NOMO-1 treated with dmso at 0.1 percent for 144 hours (cell line): ENCODE data around the gene RHOB.
"Not testable (repeated sequence)": the region's sequence is repeated elsewhere in the genome, so short reads cannot be mapped to it uniquely, and the experiment has no call there.

Experiments
- DNase-seq: peaks from one replicate; lab custom pipeline; 2025; ENCODE audit not compliant: unreplicated experiment; lab: John Stamatoyannopoulos, UW

Gene RHOB

DNA sequence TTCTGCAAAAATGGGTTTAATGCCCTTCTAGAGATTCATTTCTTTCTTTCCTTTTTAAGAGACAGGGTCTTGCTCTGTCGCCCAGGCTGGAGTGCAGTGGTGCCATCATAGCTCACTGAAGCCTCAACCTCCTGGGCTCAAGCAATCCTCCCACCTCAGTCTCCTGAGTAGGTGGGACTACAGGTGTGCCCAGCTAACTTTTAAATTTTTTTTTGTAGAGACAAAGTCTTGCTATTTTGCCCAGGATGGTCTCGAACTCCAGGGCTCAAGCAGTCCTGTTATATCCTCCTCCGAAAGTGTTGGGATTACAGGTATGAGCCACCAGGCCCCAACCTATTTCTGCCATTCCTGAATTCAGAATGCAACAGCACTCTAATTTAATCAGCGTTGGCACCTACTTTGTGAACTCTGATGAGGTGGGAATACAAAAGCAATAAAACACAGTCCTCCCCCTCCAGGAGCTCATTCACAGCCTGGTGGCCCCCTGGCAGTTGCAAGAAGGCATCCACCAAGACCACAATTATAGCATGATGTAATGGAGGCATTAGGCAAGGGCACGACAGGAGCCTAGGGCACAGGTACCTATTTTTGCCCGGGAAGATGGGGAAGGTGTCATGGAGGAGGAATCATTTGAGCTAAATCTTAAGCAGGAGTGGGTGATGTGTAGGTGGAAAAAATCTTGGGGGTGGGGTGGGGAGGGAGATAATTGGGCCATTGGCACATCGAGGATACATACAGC, 5.1 kb downstream of the RHOB start:
- DNase-seq, result no peak

- no peak for DNase-seq
Measured at GRCh38 chr2:20452551-20452950, 5.7 kb downstream of the RHOB start.

GRCh38 chr2:20453087-20453486, 6.2 kb downstream of the RHOB start:
- DNase-seq, result no peak

GRCh38 chr2:20454036-20454981, 7.4 kb downstream of the RHOB start:
- DNase-seq, result no peak

- no peak for DNase-seq
Measured at GRCh38 chr2:20455076-20455587, 8.3 kb downstream of the RHOB start.

GRCh38 chr2:20456116-20456571, 9.3 kb downstream of the RHOB start:
- no peak for DNase-seq

- DNase-seq, result no peak
Measured at GRCh38 chr2:20456636-20457426, 10.0 kb downstream of the RHOB start.

DNA sequence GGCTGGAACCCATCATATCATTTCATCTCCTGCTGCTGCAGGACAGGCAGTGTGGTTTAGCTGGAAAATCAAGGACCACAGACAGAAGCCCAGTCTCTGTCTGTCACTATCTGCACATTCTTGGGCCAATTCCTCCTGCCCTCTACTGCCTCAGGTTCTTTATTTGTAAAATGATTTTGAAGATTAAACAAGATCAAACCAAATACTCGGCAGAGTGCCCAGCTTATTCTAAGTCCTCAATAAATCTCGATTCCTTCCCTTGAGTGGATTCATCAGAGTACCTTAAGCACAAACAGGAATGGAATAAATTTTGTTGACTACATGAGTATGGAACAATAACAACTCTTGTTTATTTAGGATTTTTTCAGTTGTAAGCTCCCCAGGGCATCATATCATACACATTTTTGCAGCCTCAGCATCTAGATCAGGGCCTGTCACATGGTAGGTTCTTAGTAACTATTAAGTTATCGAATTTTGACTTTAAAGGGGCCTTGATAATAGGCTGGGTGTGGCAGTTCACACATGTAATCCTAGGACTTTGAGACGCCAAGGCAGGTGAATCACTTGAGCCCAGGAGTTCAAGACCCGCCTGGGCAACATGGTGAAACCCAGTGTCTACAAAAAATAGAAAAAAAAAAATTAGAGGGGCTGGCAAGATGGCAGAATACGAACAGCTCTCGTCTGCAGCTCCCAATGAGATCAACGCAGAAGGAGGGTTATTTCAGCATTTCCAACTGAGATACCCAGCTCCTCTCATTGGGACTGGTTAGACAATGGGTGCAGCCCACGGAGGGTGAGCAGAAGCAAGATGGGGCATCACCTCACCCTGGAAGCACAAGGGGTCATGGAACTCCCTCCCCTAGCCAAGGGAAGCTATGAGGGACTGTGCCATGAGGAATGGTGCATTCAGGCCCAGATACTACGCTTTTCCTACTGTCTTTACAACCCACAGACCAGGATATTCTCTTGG, 11.1 kb downstream of the RHOB start:
- DNase-seq, result no peak

DNA sequence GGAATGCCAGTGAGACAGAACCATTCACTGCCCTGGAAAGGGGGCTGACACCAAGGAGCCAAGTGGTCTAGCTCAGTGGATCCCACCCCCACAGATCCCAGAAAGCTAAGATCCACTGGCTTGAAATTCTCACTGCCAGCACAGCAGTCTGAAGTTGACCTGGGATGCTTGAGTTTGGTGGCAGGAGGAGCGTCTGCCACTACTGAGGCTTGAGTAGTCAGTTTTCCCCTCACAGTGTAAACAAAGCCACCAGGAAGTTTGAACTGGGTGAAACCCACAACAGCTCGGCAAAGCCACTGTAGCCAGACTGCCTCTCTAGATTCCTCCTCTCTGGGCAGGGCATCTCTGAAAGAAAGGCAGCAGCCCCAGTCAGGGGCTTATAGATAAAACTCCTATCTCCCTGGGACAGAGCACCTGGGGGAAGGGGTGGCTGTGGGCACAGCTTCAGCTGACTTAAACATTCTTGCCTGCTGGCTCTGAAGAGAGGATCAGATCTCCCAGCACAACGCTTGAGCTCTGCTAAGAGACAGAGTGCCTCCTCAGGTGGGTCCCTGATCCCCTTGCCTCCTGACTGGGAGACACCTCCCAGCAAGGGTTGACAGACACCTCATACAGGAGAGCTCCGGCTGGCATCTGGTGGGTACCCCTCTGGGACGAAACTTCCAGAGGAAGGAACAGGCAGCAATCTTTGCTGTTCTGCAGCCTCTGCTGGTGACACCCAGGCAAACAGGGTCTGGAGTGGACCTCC, 12.0 kb downstream of the RHOB start:
- not testable (repeated sequence) for DNase-seq

GRCh38 chr2:20465716-20466394, 19.0 kb downstream of the RHOB start:
- DNase-seq, result no peak

GRCh38 chr2:20467789-20468548, 21.1 kb downstream of the RHOB start:
- DNase-seq, result no peak

DNA sequence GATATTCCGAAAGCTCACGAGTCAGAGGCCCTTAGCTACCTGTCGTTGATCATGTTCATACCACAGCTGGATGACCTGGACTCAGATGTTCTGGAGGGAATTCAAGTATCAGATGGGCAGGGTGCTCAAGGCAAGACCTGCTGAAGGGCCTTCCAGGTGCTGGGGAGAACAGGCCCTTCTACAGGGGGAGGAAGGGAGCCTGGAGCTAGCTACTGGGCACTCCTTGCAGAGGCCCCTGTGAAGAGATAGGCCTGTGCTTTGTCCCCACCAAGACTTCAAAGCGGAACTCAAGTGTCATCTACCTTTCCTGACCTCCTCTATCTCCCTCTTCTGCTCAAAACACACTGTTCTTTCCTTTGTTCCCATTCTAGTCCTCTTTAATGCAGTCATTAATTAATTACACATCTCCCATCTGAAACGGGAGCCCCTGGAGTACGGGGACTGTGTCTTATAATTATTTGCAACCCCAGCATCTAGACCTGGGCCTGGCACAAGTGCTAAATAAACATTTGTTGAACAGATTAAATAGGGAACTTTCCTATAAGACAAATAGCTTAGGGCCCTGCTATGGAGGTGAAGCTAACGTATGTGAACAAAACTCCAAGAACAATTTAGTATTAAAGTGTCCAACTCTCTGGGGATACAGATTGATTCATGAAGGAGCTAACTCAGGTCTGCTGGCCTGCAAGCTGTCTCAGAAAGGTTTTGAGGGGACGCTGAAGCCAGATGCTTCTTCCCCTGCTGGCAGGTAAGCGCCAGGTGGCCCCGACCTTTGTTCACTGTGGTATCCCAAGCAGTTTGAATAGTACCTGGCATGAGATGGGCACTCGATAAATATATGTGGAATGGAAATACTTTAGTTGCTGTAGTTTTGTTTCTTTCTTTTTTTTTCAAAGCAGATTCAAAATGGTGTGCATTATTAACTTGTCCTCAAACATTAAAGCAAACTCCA, 22.0 kb downstream of the RHOB start:
- no peak for DNase-seq

DNA sequence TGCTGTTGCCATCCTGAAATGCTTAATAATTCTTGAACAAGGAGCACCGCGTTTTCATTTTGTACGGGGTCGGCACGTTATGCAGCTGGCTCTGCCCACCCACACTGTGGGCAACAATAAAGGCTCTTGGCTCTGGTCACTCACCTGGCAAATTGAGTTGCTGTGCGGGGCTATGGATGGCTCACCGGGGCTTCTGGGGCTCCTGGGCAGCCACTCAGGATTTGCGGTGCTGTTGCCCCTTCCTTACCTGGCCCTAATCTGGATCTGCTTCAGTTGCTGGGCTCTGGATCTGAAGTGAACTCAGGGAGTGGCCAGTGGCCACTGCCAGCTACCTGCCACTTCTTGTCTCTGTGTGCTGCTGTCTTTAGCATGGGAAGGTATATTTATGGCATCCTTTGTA, 22.7 kb downstream of the RHOB start:
- DNase-seq, result no peak

DNA sequence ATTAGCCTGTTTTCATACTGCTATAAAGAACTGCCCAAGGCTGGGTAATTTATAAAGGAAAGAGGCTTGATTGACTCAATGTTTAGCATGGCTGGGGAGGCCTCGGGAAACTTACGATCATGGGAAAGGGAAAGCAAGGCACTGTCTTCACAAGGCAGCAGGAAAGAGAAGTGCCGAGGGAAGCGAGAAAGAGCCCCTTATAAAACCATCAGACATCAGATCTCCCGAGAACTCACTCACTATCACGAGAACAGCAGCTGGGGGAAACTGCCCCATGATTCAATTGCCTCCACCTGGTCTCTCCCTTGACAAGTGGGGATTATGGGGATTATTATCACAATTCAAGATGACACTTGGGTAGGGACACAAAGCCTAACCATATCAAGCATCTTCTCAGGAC, 23.3 kb downstream of the RHOB start:
- DNase-seq, result no peak

- DNase-seq, result no peak
Measured at GRCh38 chr2:20471148-20471547, 24.3 kb downstream of the RHOB start.

GRCh38 chr2:20471902-20472559, 25.2 kb downstream of the RHOB start:
- no peak for DNase-seq
